HL-60 (cell line): Measurements from ENCODE around the gene TBX5.

ENCODE experiments used
- POLR2AphosphoS5 ChIP-seq: IDR thresholded peaks from 2 replicates; pipeline ENCODE4 v1.6.1; 2012; ENCODE audit warnings: low read depth
- SPI1 ChIP-seq: IDR thresholded peaks from 2 replicates; pipeline ENCODE4 v1.6.1; 2012; ENCODE audit warnings: low read depth, mild to moderate bottlenecking, borderline replicate concordance
- TF ChIP-seq, protein P1 (sequence below): IDR thresholded peaks from one replicate; pipeline ENCODE4 v1.5.1; 2011; ENCODE audit warnings: low read length, control low read depth, inconsistent platforms; ENCODE audit not compliant: insufficient read depth
- TF ChIP-seq, protein P2 (sequence below): IDR thresholded peaks from 2 replicates; pipeline ENCODE4 v1.6.1; 2012; ENCODE audit warnings: low read depth; ENCODE audit not compliant: insufficient replicate concordance

DNA sequence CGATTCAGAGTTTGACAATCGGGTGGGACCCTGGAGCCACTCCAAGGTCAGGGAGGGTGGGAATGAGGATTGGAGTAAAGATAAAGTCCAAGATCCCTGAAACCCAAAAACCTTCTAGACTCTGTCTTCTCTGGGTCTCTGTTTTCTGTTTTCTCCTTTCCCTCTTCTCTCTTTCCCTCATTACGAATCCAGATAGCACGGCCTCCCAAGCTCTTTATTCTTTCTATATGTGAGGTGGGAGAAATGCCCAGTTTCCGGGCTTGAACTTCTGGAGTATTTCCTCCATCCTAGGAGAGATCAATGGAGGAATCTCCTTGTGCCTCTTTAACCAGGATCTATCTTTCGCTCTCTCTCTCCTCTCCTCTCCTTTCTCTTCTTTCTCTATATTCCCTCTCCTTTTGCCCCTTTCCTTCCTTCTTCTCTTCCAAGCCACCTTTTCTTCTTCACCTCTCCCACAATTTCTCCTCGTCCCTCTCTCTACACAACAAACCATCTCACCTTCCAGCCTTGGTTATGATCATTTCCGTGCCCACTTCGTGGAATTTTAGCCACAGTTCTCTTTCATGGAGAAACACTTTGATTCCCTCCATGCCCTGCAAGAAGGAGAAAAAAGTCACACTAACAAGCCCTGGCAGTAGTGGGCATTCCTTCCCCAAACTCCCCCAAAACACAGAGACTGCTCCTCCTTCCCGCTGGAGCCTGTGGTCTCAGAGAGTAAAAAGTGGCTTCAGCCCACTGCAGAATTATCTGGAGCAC, 4.4 kb downstream of the TBX5 start:
- TF ChIP-seq, protein P1, sequence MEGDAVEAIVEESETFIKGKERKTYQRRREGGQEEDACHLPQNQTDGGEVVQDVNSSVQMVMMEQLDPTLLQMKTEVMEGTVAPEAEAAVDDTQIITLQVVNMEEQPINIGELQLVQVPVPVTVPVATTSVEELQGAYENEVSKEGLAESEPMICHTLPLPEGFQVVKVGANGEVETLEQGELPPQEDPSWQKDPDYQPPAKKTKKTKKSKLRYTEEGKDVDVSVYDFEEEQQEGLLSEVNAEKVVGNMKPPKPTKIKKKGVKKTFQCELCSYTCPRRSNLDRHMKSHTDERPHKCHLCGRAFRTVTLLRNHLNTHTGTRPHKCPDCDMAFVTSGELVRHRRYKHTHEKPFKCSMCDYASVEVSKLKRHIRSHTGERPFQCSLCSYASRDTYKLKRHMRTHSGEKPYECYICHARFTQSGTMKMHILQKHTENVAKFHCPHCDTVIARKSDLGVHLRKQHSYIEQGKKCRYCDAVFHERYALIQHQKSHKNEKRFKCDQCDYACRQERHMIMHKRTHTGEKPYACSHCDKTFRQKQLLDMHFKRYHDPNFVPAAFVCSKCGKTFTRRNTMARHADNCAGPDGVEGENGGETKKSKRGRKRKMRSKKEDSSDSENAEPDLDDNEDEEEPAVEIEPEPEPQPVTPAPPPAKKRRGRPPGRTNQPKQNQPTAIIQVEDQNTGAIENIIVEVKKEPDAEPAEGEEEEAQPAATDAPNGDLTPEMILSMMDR = no peak
- TF ChIP-seq, protein P2, sequence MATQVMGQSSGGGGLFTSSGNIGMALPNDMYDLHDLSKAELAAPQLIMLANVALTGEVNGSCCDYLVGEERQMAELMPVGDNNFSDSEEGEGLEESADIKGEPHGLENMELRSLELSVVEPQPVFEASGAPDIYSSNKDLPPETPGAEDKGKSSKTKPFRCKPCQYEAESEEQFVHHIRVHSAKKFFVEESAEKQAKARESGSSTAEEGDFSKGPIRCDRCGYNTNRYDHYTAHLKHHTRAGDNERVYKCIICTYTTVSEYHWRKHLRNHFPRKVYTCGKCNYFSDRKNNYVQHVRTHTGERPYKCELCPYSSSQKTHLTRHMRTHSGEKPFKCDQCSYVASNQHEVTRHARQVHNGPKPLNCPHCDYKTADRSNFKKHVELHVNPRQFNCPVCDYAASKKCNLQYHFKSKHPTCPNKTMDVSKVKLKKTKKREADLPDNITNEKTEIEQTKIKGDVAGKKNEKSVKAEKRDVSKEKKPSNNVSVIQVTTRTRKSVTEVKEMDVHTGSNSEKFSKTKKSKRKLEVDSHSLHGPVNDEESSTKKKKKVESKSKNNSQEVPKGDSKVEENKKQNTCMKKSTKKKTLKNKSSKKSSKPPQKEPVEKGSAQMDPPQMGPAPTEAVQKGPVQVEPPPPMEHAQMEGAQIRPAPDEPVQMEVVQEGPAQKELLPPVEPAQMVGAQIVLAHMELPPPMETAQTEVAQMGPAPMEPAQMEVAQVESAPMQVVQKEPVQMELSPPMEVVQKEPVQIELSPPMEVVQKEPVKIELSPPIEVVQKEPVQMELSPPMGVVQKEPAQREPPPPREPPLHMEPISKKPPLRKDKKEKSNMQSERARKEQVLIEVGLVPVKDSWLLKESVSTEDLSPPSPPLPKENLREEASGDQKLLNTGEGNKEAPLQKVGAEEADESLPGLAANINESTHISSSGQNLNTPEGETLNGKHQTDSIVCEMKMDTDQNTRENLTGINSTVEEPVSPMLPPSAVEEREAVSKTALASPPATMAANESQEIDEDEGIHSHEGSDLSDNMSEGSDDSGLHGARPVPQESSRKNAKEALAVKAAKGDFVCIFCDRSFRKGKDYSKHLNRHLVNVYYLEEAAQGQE = no peak
- TF ChIP-seq SPI1 (no peak), POLR2AphosphoS5 (no peak)
